ENCODE measurements around the gene CFAP210. TPM values are rescaled to one million over a fixed set of nuclear protein-coding genes. Genes with fewer than 3 reads are reported as not detected.
"Not testable (repeated sequence)": the region's sequence is repeated elsewhere in the genome, so short reads cannot be mapped to it uniquely, and the experiment has no call there.

The CFAP210 gene
- total RNA-seq, 2 donors from 2014 or later = not detected

GRCh38 chr2:169644173-169644572 is 50.0 kb downstream of the CFAP210 start:
- intact Hi-C loops (cut with DNase I) = no loop called here
- DNase-seq (ENCODE audit: low spot score) = no peak

- intact Hi-C loops (cut with DNase I) = no loop called here
- no peak for DNase-seq (ENCODE audit: low spot score)
These were observed 52.7 kb downstream of the CFAP210 start for GRCh38 chr2:169641464-169641863.

- intact Hi-C loops (cut with DNase I) = no loop called here
- no peak for DNase-seq (ENCODE audit: low spot score)
These were observed 54.1 kb downstream of the CFAP210 start for GRCh38 chr2:169640104-169640503.

GRCh38 chr2:169637620-169638019 is 56.6 kb downstream of the CFAP210 start:
- intact Hi-C loops (cut with DNase I) = no loop called here
- DNase-seq (ENCODE audit: low spot score) = no peak

GRCh38 chr2:169636440-169637097 is 57.6 kb downstream of the CFAP210 start:
- intact Hi-C loops (cut with DNase I) = no loop called here
- DNase-seq (ENCODE audit: low spot score) = no peak

GRCh38 chr2:169625781-169626180 is 68.4 kb downstream of the CFAP210 start:
- intact Hi-C loops (cut with DNase I) = no loop called here
- DNase-seq (ENCODE audit: low spot score) = no peak

- intact Hi-C loops (cut with DNase I) = no loop called here
- DNase-seq (ENCODE audit: low spot score) = no peak
These were observed 71.0 kb downstream of the CFAP210 start for GRCh38 chr2:169623235-169623634.

GRCh38 chr2:169620509-169620908 is 73.7 kb downstream of the CFAP210 start:
- DNase-seq (ENCODE audit: low spot score) = no peak
- intact Hi-C loops (cut with DNase I) = no loop called here

- intact Hi-C loops (cut with DNase I) = no loop called here
- DNase-seq (ENCODE audit: low spot score) = no peak
These were observed 74.3 kb downstream of the CFAP210 start for GRCh38 chr2:169619946-169620345.

- DNase-seq (ENCODE audit: low spot score); intact Hi-C loops (cut with DNase I): not testable (repeated sequence)
These were observed 78.2 kb downstream of the CFAP210 start for GRCh38 chr2:169615982-169616381.

- no peak for DNase-seq (ENCODE audit: low spot score)
- intact Hi-C loops (cut with DNase I) = no loop called here
These were observed 80.3 kb downstream of the CFAP210 start for GRCh38 chr2:169613876-169614275.

- no peak for DNase-seq (ENCODE audit: low spot score)
- intact Hi-C loops (cut with DNase I) = no loop called here
These were observed 84.9 kb downstream of the CFAP210 start for GRCh38 chr2:169609264-169609663.

GRCh38 chr2:169599568-169599967 is 94.6 kb downstream of the CFAP210 start:
- intact Hi-C loops (cut with DNase I) = no loop called here
- DNase-seq (ENCODE audit: low spot score) = no peak

GRCh38 chr2:169598982-169599381 is 95.2 kb downstream of the CFAP210 start:
- intact Hi-C loops (cut with DNase I) = no loop called here
- no peak for DNase-seq (ENCODE audit: low spot score)

- DNase-seq (ENCODE audit: low spot score); intact Hi-C loops (cut with DNase I): not testable (repeated sequence)
These were observed 97.7 kb downstream of the CFAP210 start for GRCh38 chr2:169596546-169596945.

Other genes with a start within 250 kb of the CFAP210 start
- 1 to 10 TPM; 7.8 to 9.8 TPM for gene BBS5, start 214.9 kb downstream of the CFAP210 start, total RNA-seq
- 1 to 10 TPM in 1 of 2 donors, under 1 TPM in 1; 0.60 to 1.1 TPM for gene KLHL41, start 184.7 kb downstream of the CFAP210 start, total RNA-seq
- gene FASTKD1, start 120.5 kb downstream of the CFAP210 start, total RNA-seq = 10 to 100 TPM; 16.8 to 19.6 TPM
- gene PPIG, start 110.1 kb downstream of the CFAP210 start, total RNA-seq = 10 to 100 TPM; 49.6 to 51.0 TPM
- 1 to 10 TPM; 3.8 to 6.0 TPM for gene PHOSPHO2, start 64 bp upstream of the CFAP210 start, total RNA-seq
- gene KLHL23, start 39.4 kb upstream of the CFAP210 start, total RNA-seq = 10 to 100 TPM; 18.6 to 22.6 TPM
- 10 to 100 TPM; 70.6 to 75.7 TPM for gene SSB, start 104.5 kb upstream of the CFAP210 start, total RNA-seq
- gene METTL5, start 130.5 kb upstream of the CFAP210 start, total RNA-seq = 10 to 100 TPM; 57.3 to 76.8 TPM
- gene UBR3, start 133.0 kb upstream of the CFAP210 start, total RNA-seq = 10 to 100 TPM; 49.2 to 54.2 TPM

All from posterior vena cava (tissue), 2 donors.